ENCODE data around the gene RFC2.
"Not testable (repeated sequence)": the region's sequence is repeated elsewhere in the genome, so short reads cannot be mapped to it uniquely, and the experiment has no call there.

The RFC2 gene

DNA sequence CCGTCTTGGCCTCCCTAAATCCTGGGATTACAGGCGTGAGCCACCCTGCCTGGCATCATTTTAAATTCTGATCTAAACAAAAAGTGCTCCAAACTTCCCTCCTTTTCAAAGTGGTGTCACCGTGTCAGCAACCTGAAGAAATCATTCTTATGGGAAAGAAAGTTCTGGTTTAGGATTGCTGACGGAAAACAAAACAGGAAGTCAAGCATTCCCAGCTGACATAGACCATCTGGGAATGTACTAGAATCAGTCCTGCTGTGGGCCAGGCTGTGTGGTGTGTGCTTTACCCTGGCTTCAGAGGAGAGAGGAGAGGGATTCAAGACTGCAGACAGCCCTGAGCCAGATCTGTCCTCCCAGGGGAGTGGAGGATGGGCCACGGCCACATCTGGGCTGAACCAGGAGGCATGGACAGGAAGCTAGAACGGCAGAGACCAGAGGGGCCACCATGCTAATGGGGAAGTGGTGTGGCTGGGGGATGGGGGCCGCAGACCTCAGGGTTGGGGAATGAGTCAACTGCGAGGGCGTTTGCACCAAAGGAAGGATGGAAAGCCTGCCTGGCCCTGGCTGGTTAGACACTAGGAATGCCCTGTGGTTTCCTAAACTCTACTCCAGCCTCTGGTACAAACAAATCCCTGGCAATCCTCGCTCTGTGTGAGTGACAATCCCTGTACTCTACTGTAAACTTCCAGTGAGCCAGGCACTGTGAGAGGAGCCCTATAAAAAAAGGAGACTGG, 18.3 kb upstream of the RFC2 start:
- no peak for TF ChIP-seq JUND (IDR thresholded peaks at IDR 0.05; ENCODE audit: low read depth)
- DNase-seq (ENCODE audit: low read depth in 1 of 2, low spot score in 1 of 2), result no peak
- in situ Hi-C loops (cut with HindIII; ENCODE audit: low pct_unique_long_range_greater_than_20kb, low sequenced_read_pairs), result no loop called here

DNA sequence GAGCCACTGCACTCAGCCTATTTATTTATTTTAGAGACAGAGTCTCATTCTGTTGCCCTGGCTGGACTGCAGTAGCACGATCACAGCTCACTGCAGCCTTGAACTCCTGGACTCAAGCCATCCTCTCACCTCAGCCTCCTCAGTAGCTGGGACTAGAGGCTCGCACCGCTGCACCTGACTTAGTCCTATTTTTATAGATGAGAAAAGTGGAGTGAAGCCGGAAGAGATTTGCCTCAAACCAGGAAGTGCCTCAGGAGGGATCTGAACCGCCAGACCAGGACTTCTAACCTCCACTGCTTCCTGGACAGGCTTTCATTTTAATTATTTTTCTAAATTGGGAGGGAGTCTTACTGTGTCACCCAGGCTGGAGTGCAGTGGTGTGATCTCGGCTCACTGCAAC, 17.5 kb upstream of the RFC2 start:
- in situ Hi-C loops (cut with HindIII; ENCODE audit: low pct_unique_long_range_greater_than_20kb, low sequenced_read_pairs), result no loop called here
- peak in 1 of 2 experiments; percentile 35 for DNase-seq (ENCODE audit: low read depth in 1 of 2, low spot score in 1 of 2)
- no peak for TF ChIP-seq JUND (IDR thresholded peaks at IDR 0.05; ENCODE audit: low read depth)

DNA sequence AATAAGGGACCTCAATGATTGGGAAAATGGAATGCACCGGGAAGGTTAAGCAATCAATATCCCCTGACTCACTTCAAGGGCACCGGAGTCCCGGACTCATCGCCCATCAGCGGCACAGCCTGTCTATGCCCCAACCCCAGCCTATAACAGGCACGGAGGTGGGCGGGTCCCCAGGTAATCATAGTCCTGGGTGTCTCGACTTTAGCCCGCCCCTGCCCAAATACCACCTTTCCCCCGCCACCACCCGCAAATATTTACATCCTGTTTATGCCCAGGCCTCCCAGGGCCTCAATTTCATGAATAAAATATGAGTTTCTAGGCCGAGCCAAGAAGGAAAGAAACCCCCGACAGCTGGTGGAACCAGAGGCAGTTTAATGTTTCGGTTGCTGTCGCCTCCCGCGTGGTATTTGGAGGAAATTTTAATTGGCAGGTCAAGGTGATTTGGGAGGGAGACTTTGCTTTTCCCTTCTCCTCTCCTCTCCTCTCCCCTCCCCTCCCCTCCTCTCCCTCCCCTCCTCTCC, 15.6 kb upstream of the RFC2 start:
- in situ Hi-C loops (cut with HindIII; ENCODE audit: low pct_unique_long_range_greater_than_20kb, low sequenced_read_pairs), result no loop called here
- peak; percentile 89 to 91 for DNase-seq (ENCODE audit: low read depth in 1 of 2, low spot score in 1 of 2)
- TF ChIP-seq JUND (IDR thresholded peaks at IDR 0.05; ENCODE audit: low read depth), result no peak

DNA sequence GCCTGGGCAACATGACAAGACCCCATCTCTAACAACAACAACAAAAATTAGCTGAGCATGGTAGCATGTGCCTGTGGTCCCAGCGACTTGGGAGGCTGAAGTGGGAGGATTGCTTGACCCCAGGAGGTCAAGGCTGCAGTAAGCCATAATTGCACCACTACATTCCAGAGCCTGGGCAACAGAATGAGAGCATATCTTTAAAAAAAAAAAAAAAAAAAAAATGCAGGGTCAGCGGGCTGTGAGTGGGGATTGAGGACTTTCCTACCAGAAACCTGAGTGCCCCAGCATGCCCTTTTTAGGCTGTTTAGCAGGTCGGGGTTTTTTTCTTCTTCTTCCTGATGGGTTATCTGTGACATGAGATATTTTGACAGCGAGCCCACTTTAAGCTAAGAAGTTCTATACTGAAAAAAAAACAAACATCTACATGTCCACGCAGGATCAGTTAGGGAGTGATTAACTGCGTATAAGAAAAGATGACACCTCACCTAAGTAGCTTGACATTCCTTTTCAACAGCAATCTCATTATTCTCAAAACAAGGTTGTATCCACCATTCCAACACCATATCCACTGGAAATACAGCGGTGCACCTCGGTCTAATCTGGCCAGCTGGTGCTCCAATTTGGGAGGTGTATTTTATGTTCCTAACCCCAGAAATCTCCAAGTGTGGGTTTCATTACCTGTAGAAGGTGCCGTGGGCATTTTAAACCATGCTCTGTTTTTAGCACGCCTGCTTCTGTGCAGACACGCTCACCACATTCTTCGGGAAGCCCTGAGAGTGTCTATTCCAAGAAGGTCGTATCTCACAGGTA, 13.8 kb upstream of the RFC2 start:
- DNase-seq (ENCODE audit: low read depth in 1 of 2, low spot score in 1 of 2), result no peak
- in situ Hi-C loops (cut with HindIII; ENCODE audit: low pct_unique_long_range_greater_than_20kb, low sequenced_read_pairs), result no loop called here
- no peak for TF ChIP-seq JUND (IDR thresholded peaks at IDR 0.05; ENCODE audit: low read depth)

DNA sequence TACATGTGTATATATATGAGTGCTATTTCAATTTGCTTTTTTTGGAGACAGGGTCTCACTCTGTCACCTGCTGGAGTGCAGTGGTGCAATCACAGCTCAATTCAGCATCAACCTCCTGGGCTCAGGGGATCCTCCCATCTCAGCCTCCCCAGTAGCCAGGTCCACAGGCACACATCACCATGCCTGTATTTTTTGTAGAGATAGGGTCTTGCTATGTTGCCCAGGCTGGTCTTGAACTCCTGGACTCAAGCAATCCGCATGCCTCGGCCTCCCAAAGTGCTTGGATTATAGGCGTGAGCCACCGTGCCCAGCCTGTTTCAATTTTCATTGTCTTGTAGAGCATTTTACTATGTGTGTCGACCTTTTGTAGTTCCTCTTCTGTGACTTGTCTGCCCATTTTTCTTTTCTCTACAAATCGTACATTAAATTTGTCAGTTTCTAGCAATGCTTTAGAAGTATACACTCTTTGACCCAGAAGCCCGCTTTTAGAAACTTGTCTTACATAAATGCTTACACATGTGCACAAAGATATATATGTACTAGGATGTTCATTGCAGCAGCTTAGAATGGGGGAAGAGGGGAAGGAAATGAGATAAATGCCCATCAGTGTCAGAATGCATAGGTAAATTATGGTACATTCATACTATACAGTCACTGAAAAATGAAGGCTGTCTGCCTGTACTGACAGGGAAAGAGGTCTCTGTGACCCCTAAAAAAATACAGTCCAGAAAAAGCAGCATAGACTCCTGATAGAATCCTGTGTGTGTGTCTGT, 12.2 kb upstream of the RFC2 start:
- no peak for TF ChIP-seq JUND (IDR thresholded peaks at IDR 0.05; ENCODE audit: low read depth)
- no peak for DNase-seq (ENCODE audit: low read depth in 1 of 2, low spot score in 1 of 2)
- in situ Hi-C loops (cut with HindIII; ENCODE audit: low pct_unique_long_range_greater_than_20kb, low sequenced_read_pairs), result no loop called here

DNA sequence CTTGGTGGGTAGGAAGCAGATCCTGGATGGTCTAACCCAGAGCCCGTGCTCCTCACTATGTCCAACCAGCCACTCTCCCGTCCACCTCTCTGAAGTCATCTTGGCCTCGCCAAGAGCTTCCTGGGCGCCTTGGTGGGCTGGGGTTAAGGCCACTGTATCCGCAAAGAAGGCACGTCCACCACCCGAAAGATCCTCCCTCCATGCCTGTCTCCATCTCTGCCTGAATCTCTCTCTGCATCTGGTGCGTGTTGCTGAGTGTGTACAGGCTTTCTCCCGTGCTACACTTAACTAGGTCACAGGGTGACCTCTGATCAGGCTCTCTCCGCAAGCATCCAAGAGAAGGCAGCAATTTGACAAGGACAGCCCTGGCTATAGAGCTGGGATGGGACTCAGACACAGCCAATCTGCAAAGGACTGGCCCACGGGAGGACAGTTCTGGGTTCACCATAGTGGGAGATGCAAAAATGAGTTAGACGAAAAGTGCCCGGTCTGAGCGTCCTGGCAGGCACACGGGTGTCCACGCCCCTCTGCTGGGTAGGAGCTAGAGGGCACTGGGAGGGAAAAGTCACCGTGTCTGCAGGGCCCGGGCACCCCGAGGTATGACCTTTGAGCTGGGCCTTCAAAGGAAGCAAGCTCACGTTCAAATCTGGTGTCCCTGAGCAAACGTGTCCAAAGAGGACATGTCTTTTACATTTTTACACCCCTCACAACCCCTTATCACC, 9.4 kb upstream of the RFC2 start:
- in situ Hi-C loops (cut with HindIII; ENCODE audit: low pct_unique_long_range_greater_than_20kb, low sequenced_read_pairs), result no loop called here
- DNase-seq (ENCODE audit: low read depth in 1 of 2, low spot score in 1 of 2), result no peak

DNA sequence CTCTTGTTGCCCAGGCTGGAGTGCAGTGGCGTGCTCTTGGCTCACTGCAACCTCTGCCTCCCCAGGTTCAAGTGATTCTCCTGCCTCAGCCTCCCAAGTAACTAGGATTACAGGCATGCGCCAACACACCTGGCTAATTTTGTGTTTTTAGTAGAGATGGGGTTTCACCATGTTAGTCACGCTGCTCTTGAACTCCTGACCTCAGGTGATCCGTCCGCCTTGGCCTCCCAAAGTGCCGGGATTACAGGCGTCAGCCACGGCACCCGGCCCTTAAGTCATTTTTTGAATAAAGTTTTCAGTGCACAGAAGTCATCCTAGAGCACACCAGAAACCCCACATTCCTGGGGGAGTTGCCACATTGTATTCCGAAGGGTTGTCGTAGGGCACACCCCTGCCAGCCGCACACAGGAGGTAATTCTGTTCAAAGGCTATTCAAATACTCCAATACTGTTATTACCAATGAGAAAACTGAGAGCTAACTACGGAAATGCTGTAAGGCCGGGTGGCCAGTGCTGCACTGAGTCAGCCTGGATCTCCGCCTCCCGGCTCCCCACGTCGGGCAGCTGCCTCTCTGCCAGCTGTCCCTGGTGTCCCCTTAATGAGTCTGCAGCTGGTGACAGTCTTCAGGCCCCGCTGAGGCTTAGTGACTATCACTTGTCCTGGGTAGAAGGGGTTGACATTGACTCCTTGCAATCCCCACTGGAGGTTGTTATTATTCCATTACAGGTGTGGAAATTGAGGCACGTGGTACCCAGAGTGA, 8.6 kb upstream of the RFC2 start:
- DNase-seq (ENCODE audit: low read depth in 1 of 2, low spot score in 1 of 2), result no peak
- in situ Hi-C loops (cut with HindIII; ENCODE audit: low pct_unique_long_range_greater_than_20kb, low sequenced_read_pairs), result no loop called here
- no peak for TF ChIP-seq JUND (IDR thresholded peaks at IDR 0.05; ENCODE audit: low read depth)

More for the DNA sequence above, 9.4 kb upstream of the RFC2 start:
- TF ChIP-seq JUND (IDR thresholded peaks at IDR 0.05; ENCODE audit: low read depth), result no peak

DNA sequence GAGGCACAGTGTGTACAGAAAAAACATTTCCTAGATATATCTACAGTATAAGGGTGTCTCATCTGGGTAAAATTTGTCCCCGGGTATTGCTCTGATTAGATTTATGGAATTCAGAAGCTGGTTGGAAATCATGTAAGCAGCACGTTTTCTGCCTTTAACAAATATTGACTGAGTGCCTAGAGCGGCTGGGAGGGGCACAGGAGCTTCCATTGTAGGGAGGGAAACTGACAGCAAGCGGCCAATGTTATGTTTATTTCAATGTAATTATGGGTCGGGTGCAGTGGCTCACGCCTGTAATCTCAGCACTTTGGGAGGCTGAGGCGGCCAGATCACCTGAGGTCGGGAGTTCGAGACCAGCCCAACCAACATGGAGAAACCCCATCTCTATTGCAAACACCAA, 4.4 kb upstream of the RFC2 start:
- no peak for DNase-seq (ENCODE audit: low read depth in 1 of 2, low spot score in 1 of 2)
- TF ChIP-seq JUND (IDR thresholded peaks at IDR 0.05; ENCODE audit: low read depth), result no peak
- in situ Hi-C loops (cut with HindIII; ENCODE audit: low pct_unique_long_range_greater_than_20kb, low sequenced_read_pairs), result no loop called here

DNA sequence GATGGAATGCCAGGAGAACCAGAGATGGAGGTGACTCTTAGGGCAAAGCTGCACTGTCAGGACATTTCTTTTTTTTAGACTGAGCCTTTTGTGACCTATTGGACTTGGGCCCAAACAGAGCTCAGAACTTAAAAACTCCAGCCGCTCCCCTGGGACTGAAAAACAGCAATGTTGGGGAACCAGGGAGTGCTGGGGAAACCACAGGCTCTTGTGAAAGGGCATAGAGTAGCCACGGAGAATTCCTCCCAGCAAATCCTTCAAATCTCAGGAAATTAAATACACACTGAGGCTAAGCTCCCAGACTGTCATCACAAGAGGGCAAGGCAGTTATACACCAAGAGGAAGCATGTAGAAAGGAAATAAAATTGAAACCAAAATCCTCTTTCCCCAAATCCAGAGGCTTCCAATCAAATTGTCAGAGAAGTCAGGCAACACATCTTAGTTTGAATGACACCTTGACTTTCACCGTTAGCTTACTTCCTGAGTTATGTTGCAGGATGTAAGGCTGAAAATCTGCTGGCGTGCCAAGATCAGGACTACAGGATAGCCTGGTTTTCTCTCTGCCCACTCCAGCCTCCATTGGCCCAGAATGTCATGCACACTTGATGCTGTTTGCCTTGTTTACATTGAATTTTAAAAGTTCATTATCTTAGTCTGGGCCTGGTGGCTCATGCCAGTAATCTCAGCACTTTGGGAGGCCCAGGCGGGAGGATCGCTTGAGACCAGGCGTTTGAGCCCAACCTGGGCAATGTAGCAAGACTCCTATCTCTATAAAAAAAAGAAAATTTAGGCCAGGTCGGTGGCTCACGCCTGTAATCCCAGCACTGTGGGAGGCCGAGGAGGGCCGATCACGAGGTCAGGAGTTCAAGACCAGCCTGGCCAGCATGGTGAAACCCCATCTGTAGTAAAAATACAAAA, 2.6 kb upstream of the RFC2 start:
- in situ Hi-C loops (cut with HindIII; ENCODE audit: low pct_unique_long_range_greater_than_20kb, low sequenced_read_pairs), result no loop called here
- no peak for TF ChIP-seq JUND (IDR thresholded peaks at IDR 0.05; ENCODE audit: low read depth)
- no peak for DNase-seq (ENCODE audit: low read depth in 1 of 2, low spot score in 1 of 2)

DNA sequence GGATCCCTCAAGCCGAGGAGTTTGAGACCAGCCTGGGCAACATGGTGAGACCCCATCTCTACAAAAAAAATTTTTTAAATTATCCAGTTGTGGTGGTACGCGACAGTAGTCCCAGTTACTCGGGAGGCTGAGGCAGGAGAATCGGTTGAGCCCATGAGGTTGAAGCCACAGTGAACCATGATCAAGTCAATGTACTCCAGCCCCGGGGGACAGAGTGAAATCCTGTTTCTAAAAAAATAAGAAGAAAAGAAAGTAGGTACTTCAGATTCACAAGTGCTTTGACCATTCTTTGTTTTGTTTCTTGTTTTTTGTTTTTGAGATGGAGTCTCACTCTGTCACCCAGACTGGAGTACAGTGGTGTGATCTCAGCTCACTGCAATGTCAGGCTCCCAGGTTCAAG, 1.3 kb upstream of the RFC2 start:
- in situ Hi-C loops (cut with HindIII; ENCODE audit: low pct_unique_long_range_greater_than_20kb, low sequenced_read_pairs); DNase-seq (ENCODE audit: low read depth in 1 of 2, low spot score in 1 of 2): not testable (repeated sequence)

All from T47D (cell line).